ENCODE results near the gene EPO.

Gene EPO

GRCh38 chr7:100730136-100730800, 10.0 kb downstream of the EPO start:
- H2AFZ ChIP-seq (ENCODE audit: low read depth, low read length), result no peak overlapping the region
- H3K4me1 ChIP-seq (ENCODE audit: insufficient read depth, low read length), result no peaks in the 10 kb centered on the region
- no peak overlapping the region for H3K27ac ChIP-seq (ENCODE audit: low read length)
- no peaks in the 10 kb centered on the region for H3K9me3 ChIP-seq (ENCODE audit: insufficient read depth, low read length, severe bottlenecking)
- no peaks in the 10 kb centered on the region for H3K36me3 ChIP-seq (ENCODE audit: insufficient read depth, low read length)
- no peaks in the 10 kb centered on the region for H4K20me1 ChIP-seq (ENCODE audit: insufficient read depth, low read length)
- H3K4me2 ChIP-seq (ENCODE audit: insufficient read depth, low read length), result no peak overlapping the region
- H3K9ac ChIP-seq (ENCODE audit: low read depth, low read length), result no peak overlapping the region
- no peaks in the 10 kb centered on the region for H3K79me2 ChIP-seq (ENCODE audit: insufficient read depth, low read length)
- peaks cover 2% of the 10 kb centered on the region for H3K27me3 ChIP-seq (ENCODE audit: insufficient read depth, low read length, poor library complexity)
- DNase-seq (no peak), ATAC-seq (ENCODE audit: insufficient read depth, low read depth) (no peak)
- H3K4me3 ChIP-seq (ENCODE audit: low read depth in 1 of 2, low read length in 2 of 2), result no peak overlapping the region
- TF ChIP-seq CTCF (IDR thresholded peaks at IDR 0.05; ENCODE audit: borderline replicate concordance, extremely low read depth, low read length, poor library complexity, severe bottlenecking) (no peak), EZH2 (IDR thresholded peaks at IDR 0.05; ENCODE audit: borderline replicate concordance, low read depth, low read length, severe bottlenecking) (no peak)

GRCh38 chr7:100731937-100732636, 11.8 kb downstream of the EPO start:
- Histone ChIP-seq H3K4me2 (ENCODE audit: insufficient read depth, low read length) (no peak overlapping the region), H2AFZ (ENCODE audit: low read depth, low read length) (no peak overlapping the region), H3K9ac (ENCODE audit: low read depth, low read length) (no peak overlapping the region), H3K27me3 (ENCODE audit: insufficient read depth, low read length, poor library complexity) (no peaks in the 10 kb centered on the region), H3K4me3 (ENCODE audit: low read depth in 1 of 2, low read length in 2 of 2) (no peak overlapping the region), H3K9me3 (ENCODE audit: insufficient read depth, low read length, severe bottlenecking) (no peaks in the 10 kb centered on the region), H3K79me2 (ENCODE audit: insufficient read depth, low read length) (no peaks in the 10 kb centered on the region), H3K27ac (ENCODE audit: low read length) (no peak overlapping the region), H3K36me3 (ENCODE audit: insufficient read depth, low read length) (no peaks in the 10 kb centered on the region), H4K20me1 (ENCODE audit: insufficient read depth, low read length) (no peaks in the 10 kb centered on the region), H3K4me1 (ENCODE audit: insufficient read depth, low read length) (no peaks in the 10 kb centered on the region)
- ATAC-seq (ENCODE audit: insufficient read depth, low read depth) (no peak), DNase-seq (no peak)
- TF ChIP-seq CTCF (IDR thresholded peaks at IDR 0.05; ENCODE audit: borderline replicate concordance, extremely low read depth, low read length, poor library complexity, severe bottlenecking) (no peak), EZH2 (IDR thresholded peaks at IDR 0.05; ENCODE audit: borderline replicate concordance, low read depth, low read length, severe bottlenecking) (no peak)

DNA sequence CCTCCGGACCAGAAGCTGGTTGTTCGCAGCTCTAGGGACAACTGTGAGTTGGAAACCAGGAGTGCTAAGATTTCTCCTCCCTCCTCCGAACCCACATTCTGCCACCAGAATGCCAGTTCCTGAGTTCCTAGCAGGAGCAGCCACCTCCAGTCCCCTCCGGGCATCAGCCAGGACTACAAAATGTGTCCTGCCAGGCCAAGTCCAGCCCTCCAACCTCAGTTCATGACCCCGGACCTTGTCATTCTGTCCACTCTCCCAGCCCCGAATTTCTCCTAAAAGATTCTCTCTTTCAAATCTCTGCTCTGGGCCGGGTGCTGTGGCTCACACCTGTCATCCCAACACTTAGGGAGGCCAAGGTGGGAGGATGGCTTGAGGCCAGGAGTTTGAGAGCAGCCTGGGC, 15.5 kb downstream of the EPO start:
- Histone ChIP-seq H3K27ac (ENCODE audit: low read length) (no peak overlapping the region), H3K9me3 (ENCODE audit: insufficient read depth, low read length, severe bottlenecking) (no peaks in the 10 kb centered on the region), H2AFZ (ENCODE audit: low read depth, low read length) (no peak overlapping the region), H3K4me2 (ENCODE audit: insufficient read depth, low read length) (no peak overlapping the region), H3K9ac (ENCODE audit: low read depth, low read length) (no peak overlapping the region), H4K20me1 (ENCODE audit: insufficient read depth, low read length) (no peaks in the 10 kb centered on the region), H3K36me3 (ENCODE audit: insufficient read depth, low read length) (no peaks in the 10 kb centered on the region), H3K79me2 (ENCODE audit: insufficient read depth, low read length) (no peaks in the 10 kb centered on the region), H3K4me3 (ENCODE audit: low read depth in 1 of 2, low read length in 2 of 2) (no peak overlapping the region), H3K4me1 (ENCODE audit: insufficient read depth, low read length) (no peaks in the 10 kb centered on the region), H3K27me3 (ENCODE audit: insufficient read depth, low read length, poor library complexity) (no peaks in the 10 kb centered on the region)
- TF ChIP-seq EZH2 (IDR thresholded peaks at IDR 0.05; ENCODE audit: borderline replicate concordance, low read depth, low read length, severe bottlenecking) (no peak), CTCF (IDR thresholded peaks at IDR 0.05; ENCODE audit: borderline replicate concordance, extremely low read depth, low read length, poor library complexity, severe bottlenecking) (no peak)
- DNase-seq (no peak), ATAC-seq (ENCODE audit: insufficient read depth, low read depth) (no peak)
